ENCODE measurements around the gene TIMM21. TPM values are rescaled to one million over a fixed set of nuclear protein-coding genes. Genes with fewer than 3 reads are reported as not detected.

Gene TIMM21
- total and polyA plus RNA-seq, 2 experiments from 2014 or later: 25.6 to 53.0 TPM

DNA sequence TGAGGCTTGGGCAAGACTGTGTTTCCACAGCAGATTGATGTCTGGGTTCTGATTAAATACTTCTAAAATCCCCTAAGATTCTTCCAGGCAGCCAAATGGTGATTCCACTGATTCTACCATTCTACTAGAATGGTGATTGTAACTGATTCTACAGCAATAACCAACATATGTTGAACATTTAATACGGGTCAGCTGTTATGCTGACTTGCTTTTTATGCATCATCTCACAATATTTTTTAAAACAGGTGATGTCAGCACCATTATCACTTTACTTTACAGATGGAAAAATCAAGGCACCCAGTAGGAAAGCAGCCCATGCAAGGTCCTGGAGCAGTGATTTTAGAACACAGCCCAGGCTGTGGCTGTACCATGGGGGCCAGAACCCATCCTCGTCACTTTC, 37.5 kb downstream of the TIMM21 start:
- Histone ChIP-seq H3K36me3 (replicated peaks; ENCODE audit: insufficient read depth, low read depth) (no peaks in the 10 kb centered on the region), H4K20me1 (ENCODE audit: insufficient read depth, poor library complexity, severe bottlenecking) (no peaks in the 10 kb centered on the region), H3K4me2 (no peak overlapping the region), H3K27ac (no peak overlapping the region), H3K9me3 (ENCODE audit: low read depth) (no peaks in the 10 kb centered on the region), H3K4me1 (ENCODE audit: insufficient read depth) (no peaks in the 10 kb centered on the region), H2AFZ (no peak overlapping the region), H3K9me2 (replicated peaks; ENCODE audit: insufficient read depth) (no peaks in the 10 kb centered on the region), H3K79me2 (no peaks in the 10 kb centered on the region), H3K27me3 (no peaks in the 10 kb centered on the region), H3K4me3 (no peak overlapping the region)
- no peak for TF ChIP-seq EZH2phosphoT487 (IDR thresholded peaks at IDR 0.05; ENCODE audit: low read depth, severe bottlenecking, unreplicated experiment)
- TF ChIP-seq EZH2 (IDR thresholded peaks at IDR 0.05; ENCODE audit: borderline replicate concordance): no peak
- TF ChIP-seq, protein P1, sequence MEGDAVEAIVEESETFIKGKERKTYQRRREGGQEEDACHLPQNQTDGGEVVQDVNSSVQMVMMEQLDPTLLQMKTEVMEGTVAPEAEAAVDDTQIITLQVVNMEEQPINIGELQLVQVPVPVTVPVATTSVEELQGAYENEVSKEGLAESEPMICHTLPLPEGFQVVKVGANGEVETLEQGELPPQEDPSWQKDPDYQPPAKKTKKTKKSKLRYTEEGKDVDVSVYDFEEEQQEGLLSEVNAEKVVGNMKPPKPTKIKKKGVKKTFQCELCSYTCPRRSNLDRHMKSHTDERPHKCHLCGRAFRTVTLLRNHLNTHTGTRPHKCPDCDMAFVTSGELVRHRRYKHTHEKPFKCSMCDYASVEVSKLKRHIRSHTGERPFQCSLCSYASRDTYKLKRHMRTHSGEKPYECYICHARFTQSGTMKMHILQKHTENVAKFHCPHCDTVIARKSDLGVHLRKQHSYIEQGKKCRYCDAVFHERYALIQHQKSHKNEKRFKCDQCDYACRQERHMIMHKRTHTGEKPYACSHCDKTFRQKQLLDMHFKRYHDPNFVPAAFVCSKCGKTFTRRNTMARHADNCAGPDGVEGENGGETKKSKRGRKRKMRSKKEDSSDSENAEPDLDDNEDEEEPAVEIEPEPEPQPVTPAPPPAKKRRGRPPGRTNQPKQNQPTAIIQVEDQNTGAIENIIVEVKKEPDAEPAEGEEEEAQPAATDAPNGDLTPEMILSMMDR (IDR thresholded peaks at IDR 0.05; ENCODE audit: poor library complexity): no peak
- WGBS (ENCODE audit: low lambda C conversion rate, missing lambda C conversion rate): 87% methylated on average over 2 of the region's 2 CpGs
- no peak for DNase-seq (ENCODE audit: low spot score)

DNA sequence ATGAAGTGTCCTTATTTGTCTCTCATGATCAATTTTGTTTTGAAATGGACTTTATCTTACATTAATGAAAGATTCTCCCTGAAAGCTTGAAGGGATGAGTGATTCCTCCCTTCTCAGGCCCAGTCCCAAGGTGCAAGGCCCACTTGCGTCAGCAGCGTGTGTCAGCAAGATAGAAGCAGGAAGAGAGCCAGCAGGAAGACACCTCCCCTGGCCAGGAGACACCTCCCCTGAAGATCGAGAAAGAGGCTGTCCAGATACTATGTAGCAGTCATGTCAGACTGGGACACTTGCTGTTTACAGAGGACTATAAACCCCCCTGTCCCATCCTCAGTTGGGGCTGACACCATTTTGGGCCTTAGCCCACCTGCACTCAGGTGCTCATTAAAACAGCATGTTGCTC, 38.3 kb downstream of the TIMM21 start:
- no peaks in the 10 kb centered on the region for H3K27me3 ChIP-seq
- no peak for DNase-seq (ENCODE audit: low spot score)
- no peak for TF ChIP-seq EZH2 (IDR thresholded peaks at IDR 0.05; ENCODE audit: borderline replicate concordance)
- TF ChIP-seq, protein P1 (IDR thresholded peaks at IDR 0.05; ENCODE audit: poor library complexity): no peak
- no peak overlapping the region for H3K4me2 ChIP-seq
- H3K27ac ChIP-seq: no peak overlapping the region
- H3K9me3 ChIP-seq (ENCODE audit: low read depth): no peaks in the 10 kb centered on the region
- H3K36me3 ChIP-seq (replicated peaks; ENCODE audit: insufficient read depth, low read depth): no peaks in the 10 kb centered on the region
- H3K4me3 ChIP-seq: no peak overlapping the region
- no peaks in the 10 kb centered on the region for H4K20me1 ChIP-seq (ENCODE audit: insufficient read depth, poor library complexity, severe bottlenecking)
- no peaks in the 10 kb centered on the region for H3K4me1 ChIP-seq (ENCODE audit: insufficient read depth)
- WGBS (ENCODE audit: low lambda C conversion rate, missing lambda C conversion rate): 95% methylated on average over 3 of the region's 3 CpGs
- no peaks in the 10 kb centered on the region for H3K9me2 ChIP-seq (replicated peaks; ENCODE audit: insufficient read depth)
- H3K79me2 ChIP-seq: no peaks in the 10 kb centered on the region
- H2AFZ ChIP-seq: no peak overlapping the region

DNA sequence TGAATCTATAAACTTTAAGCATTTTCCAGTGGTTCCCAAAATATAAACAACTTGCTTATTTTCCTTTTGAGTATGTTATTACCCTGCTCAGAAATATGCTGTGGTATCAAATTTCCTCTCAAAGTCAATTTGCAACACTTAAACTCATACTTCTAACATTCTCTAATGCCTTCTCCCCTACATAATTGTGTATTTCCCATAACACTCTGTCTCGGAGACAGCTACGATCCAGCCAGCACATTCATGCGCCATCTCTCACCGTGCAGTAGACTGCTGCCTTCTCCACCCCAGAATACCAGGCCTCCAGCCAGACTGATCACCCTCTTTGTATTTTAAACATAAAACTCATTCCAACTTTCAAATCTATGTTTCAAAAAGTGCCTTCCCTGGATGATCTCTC, 41.8 kb downstream of the TIMM21 start:
- Histone ChIP-seq H3K27me3 (no peaks in the 10 kb centered on the region), H3K4me2 (no peak overlapping the region), H3K9me3 (ENCODE audit: low read depth) (no peaks in the 10 kb centered on the region), H2AFZ (no peak overlapping the region), H3K27ac (no peak overlapping the region), H3K4me1 (ENCODE audit: insufficient read depth) (no peaks in the 10 kb centered on the region), H3K36me3 (replicated peaks; ENCODE audit: insufficient read depth, low read depth) (no peaks in the 10 kb centered on the region), H4K20me1 (ENCODE audit: insufficient read depth, poor library complexity, severe bottlenecking) (no peaks in the 10 kb centered on the region), H3K4me3 (no peak overlapping the region), H3K79me2 (no peaks in the 10 kb centered on the region), H3K9me2 (replicated peaks; ENCODE audit: insufficient read depth) (no peaks in the 10 kb centered on the region)
- DNase-seq (ENCODE audit: low spot score): no peak
- TF ChIP-seq EZH2 (IDR thresholded peaks at IDR 0.05; ENCODE audit: borderline replicate concordance) (no peak), EZH2phosphoT487 (IDR thresholded peaks at IDR 0.05; ENCODE audit: low read depth, severe bottlenecking, unreplicated experiment) (no peak)
- TF ChIP-seq, protein P1 (IDR thresholded peaks at IDR 0.05; ENCODE audit: poor library complexity): no peak
- 47% methylated on average over 4 of the region's 4 CpGs for WGBS (ENCODE audit: low lambda C conversion rate, missing lambda C conversion rate)

DNA sequence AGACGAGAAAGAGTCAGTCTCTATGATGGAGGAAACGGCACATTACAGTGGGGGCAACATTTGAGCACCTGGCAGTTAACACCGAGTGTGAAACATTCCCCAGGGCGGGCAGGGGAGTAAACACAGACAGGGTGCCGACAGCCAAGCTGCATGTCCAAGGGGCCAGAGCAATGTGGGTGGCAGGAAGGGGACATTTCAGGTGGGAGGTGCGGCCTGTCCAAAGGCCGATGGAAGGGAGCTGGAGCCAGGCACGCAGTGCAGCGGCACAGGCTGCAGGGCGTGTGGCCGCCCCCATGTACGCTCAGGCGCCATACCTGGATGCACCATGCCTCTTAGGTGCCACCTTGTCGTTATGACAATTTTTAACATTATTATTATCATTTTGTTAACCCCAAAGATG, 43.3 kb downstream of the TIMM21 start:
- no peak overlapping the region for H3K27ac ChIP-seq
- no peaks in the 10 kb centered on the region for H3K9me2 ChIP-seq (replicated peaks; ENCODE audit: insufficient read depth)
- TF ChIP-seq EZH2 (IDR thresholded peaks at IDR 0.05; ENCODE audit: borderline replicate concordance) (no peak), EZH2phosphoT487 (IDR thresholded peaks at IDR 0.05; ENCODE audit: low read depth, severe bottlenecking, unreplicated experiment) (no peak)
- TF ChIP-seq, protein P1 (IDR thresholded peaks at IDR 0.05; ENCODE audit: poor library complexity): no peak
- H3K4me2 ChIP-seq: no peak overlapping the region
- H3K9me3 ChIP-seq (ENCODE audit: low read depth): no peaks in the 10 kb centered on the region
- H3K27me3 ChIP-seq: no peaks in the 10 kb centered on the region
- no peaks in the 10 kb centered on the region for H4K20me1 ChIP-seq (ENCODE audit: insufficient read depth, poor library complexity, severe bottlenecking)
- H3K4me3 ChIP-seq: no peak overlapping the region
- H3K36me3 ChIP-seq (replicated peaks; ENCODE audit: insufficient read depth, low read depth): no peaks in the 10 kb centered on the region
- DNase-seq (ENCODE audit: low spot score): no peak
- H2AFZ ChIP-seq: no peak overlapping the region
- 89% methylated on average over 14 of the region's 14 CpGs for WGBS (ENCODE audit: low lambda C conversion rate, missing lambda C conversion rate)
- H3K4me1 ChIP-seq (ENCODE audit: insufficient read depth): no peaks in the 10 kb centered on the region
- no peaks in the 10 kb centered on the region for H3K79me2 ChIP-seq

All from hepatocyte (in vitro differentiated cells).